ENCODE data around the gene LMTK2. TPM values are rescaled to one million over a fixed set of nuclear protein-coding genes. Genes with fewer than 3 reads are reported as not detected.
A peak's percentile ranks its signal among the peaks of the same experiment; 100 is the strongest.

Gene LMTK2
- polyA plus RNA-seq = 10 to 100 TPM in 1 of 4 donors, 1 to 10 TPM in 3; 3.8 to 18.5 (median 7.6) TPM
- long read RNA-seq, donor 1 = 0 reads
- long read RNA-seq, donor 2 = 0 reads
- long read RNA-seq, donor 3, partial matches to known transcripts = 6 of 6 reads
- long read RNA-seq, donor 3, other reads (novel, unspliced or antisense) = 0 of 6 reads
- long read RNA-seq, donor 4 = 0 reads
- long read RNA-seq, donor 5 = 0 reads
- long read RNA-seq, donor 6 = 0 reads
- long read RNA-seq, donor 7 = 0 reads
- long read RNA-seq, donor 8 = 0 reads
- long read RNA-seq, donor 9 = 0 reads
- long read RNA-seq, donor 10, partial matches to known transcripts = 29 of 29 reads
- long read RNA-seq, donor 10, other reads (novel, unspliced or antisense) = 0 of 29 reads

DNA sequence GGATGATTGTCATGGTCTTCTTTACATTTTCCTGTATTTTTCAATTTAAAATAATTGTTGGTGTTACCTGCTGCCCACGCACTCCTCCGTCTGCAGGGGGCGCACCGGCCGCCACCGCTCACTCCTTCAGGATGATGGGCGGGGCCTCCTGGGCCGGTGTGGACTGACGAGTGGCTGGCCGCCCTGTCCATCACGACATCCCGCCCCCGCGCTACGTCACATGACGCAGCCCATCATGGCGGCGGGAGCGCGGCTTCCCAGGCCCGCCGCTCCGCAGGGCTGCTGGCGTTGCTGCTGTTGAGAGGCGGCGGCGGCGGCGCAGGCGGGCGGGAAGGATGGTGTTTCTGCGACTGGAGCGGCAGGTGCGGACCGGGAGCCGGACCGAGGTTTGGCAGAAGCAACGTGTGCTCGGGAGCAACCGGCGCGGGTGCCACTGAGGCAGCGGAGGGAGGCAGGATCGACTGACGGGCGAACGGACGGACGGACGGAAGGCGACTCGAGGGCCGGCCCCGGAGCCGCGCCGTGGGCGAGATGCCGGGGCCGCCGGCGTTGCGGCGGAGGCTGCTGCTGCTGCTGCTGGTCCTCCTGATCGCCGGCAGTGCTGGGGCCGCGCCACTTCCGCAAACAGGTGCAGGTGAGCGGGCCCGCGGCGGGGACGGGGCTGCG lies at the start of gene LMTK2:
Gene LMTK2 (plus strand): TSS at position 216 of the 666 bp plus-strand sequence. CDS start 316 bp downstream, at position 532.
- peak within 1 kb of the TSS; percentile 89 to 96 (median 95) for H3K27ac ChIP-seq (ENCODE audit: low read depth in 1 of 3, low read length in 2 of 3)
- WGBS, 3 donors = 0 to 1% (median 0%) methylated on average over 58 to 75 of the region's 75 CpGs
- H3K27me3 ChIP-seq (ENCODE audit: control insufficient read depth in 3 of 3, insufficient read depth in 3 of 3, low read length in 3 of 3) = no peaks in the 10 kb centered on the region
- H3K36me3 ChIP-seq (ENCODE audit: control insufficient read depth in 3 of 3, insufficient read depth in 2 of 3, low read depth in 1 of 3, low read length in 3 of 3) = no peaks in the 10 kb centered on the region
- peak within 1 kb of the TSS; percentile 84 to 100 (median 98) for H3K4me3 ChIP-seq (ENCODE audit: low read depth in 1 of 3, low read length in 3 of 3)
- peaks cover 0 to 9% of the 10 kb centered on the region in 2 donors for H3K9me3 ChIP-seq (ENCODE audit: control insufficient read depth in 2 of 2, insufficient read depth in 1 of 2, low read depth in 1 of 2, low read length in 1 of 2)
- DNase-seq (peak; percentile 91 to 97), FAIRE-seq (no peak)
- peaks cover 3 to 33% (median 7%) of the 10 kb centered on the region in 3 donors for H3K4me1 ChIP-seq (ENCODE audit: control insufficient read depth in 3 of 3, insufficient read depth in 2 of 3, low read depth in 1 of 3, low read length in 2 of 3)

DNA sequence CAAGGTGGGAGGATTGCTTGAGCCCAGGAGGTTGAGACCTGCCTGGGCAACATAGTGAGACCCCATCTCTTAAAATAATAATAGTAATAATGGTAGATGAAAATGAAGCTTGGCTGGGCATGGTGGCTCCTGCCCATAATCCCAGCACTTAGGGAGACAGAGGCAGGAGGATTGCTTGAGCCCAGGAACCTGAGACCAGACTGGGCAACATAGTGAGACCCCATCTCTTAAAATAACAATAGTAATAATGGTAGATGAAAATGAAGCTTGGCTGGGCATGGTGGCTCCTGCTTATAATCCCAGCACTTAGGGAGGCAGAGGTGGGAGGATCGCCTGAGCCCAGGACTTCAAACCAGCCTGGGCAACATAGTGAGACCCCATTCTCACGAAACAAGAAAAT lies 49.5 kb upstream of the LMTK2 start:
- FAIRE-seq (no peak), DNase-seq (no peak)
- Histone ChIP-seq H3K9me3 (ENCODE audit: control insufficient read depth in 2 of 2, insufficient read depth in 1 of 2, low read depth in 1 of 2, low read length in 1 of 2) (no peaks in the 10 kb centered on the region), H3K27ac (ENCODE audit: low read depth in 1 of 3, low read length in 2 of 3) (no peak overlapping the region), H3K4me1 (ENCODE audit: control insufficient read depth in 3 of 3, insufficient read depth in 2 of 3, low read depth in 1 of 3, low read length in 2 of 3) (peaks cover 0 to 6% (median 0%) of the 10 kb centered on the region in 3 donors), H3K36me3 (ENCODE audit: control insufficient read depth in 3 of 3, insufficient read depth in 2 of 3, low read depth in 1 of 3, low read length in 3 of 3) (no peaks in the 10 kb centered on the region), H3K27me3 (ENCODE audit: control insufficient read depth in 3 of 3, insufficient read depth in 3 of 3, low read length in 3 of 3) (peaks cover 0 to 5% (median 0%) of the 10 kb centered on the region in 3 donors), H3K4me3 (ENCODE audit: low read depth in 1 of 3, low read length in 3 of 3) (no peak overlapping the region)
- WGBS, 3 donors = 94 to 95% (median 94%) methylated on average over 2 of the region's 2 CpGs

DNA sequence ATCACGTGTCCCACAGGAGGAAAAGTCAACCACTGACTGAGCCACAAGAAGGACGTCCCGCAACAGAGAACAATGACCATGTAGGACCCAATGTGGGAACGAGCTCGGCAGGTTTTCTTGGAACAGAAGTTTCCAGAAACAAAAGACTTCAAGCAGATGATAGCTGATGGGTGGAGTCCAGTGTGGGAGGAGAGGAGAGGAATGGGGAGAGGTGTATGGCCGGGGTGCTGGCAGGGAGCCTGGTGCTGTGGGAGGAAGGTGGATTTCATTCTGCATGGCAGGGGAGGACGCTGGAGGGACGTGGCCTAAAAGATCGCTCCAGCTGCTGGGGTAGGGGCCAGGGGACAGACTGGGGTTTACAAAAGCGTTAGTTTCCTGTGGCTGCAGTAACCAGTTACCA lies 48.5 kb upstream of the LMTK2 start:
- no peak for DNase-seq
- H3K27ac ChIP-seq (ENCODE audit: low read depth in 1 of 3, low read length in 2 of 3) = no peak overlapping the region

DNA sequence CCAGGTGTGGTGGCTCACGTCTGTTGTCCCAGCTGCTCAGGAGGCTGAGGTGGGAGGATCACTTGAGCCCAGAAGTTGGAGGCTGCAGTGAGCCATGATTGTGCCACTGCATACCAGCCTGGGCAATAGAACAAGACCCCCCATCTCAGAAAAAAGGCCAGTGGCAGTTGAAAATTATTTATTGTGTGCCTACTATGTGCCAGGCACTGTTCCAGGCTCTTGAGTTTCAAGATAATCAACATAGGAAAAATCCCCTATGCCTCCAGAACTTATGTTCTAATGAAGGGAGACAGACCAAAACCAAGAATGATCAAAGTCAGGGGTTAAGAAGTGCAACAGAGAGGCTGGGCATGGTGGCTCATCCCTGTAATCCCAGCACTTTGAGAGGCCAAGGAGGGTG lies 42.4 kb upstream of the LMTK2 start:
- FAIRE-seq = no peak
- H3K27ac ChIP-seq (ENCODE audit: low read depth in 1 of 3, low read length in 2 of 3) = no peak overlapping the region
- DNase-seq = no peak
- no peak overlapping the region for H3K4me3 ChIP-seq (ENCODE audit: low read depth in 1 of 3, low read length in 3 of 3)
- no peaks in the 10 kb centered on the region for H3K4me1 ChIP-seq (ENCODE audit: control insufficient read depth in 3 of 3, insufficient read depth in 2 of 3, low read depth in 1 of 3, low read length in 2 of 3)
- no peaks in the 10 kb centered on the region for H3K27me3 ChIP-seq (ENCODE audit: control insufficient read depth in 3 of 3, insufficient read depth in 3 of 3, low read length in 3 of 3)
- WGBS, 3 donors = 48 to 84% (median 70%) methylated on average over 1 of the region's 1 CpG
- no peaks in the 10 kb centered on the region for H3K36me3 ChIP-seq (ENCODE audit: control insufficient read depth in 3 of 3, insufficient read depth in 2 of 3, low read depth in 1 of 3, low read length in 3 of 3)
- peaks cover 0 to 7% of the 10 kb centered on the region in 2 donors for H3K9me3 ChIP-seq (ENCODE audit: control insufficient read depth in 2 of 2, insufficient read depth in 1 of 2, low read depth in 1 of 2, low read length in 1 of 2)

More for the DNA sequence above, 48.5 kb upstream of the LMTK2 start:
- FAIRE-seq = no peak
- Histone ChIP-seq H3K4me1 (ENCODE audit: control insufficient read depth in 3 of 3, insufficient read depth in 2 of 3, low read depth in 1 of 3, low read length in 2 of 3) (peaks cover 0 to 6% (median 0%) of the 10 kb centered on the region in 3 donors), H3K9me3 (ENCODE audit: control insufficient read depth in 2 of 2, insufficient read depth in 1 of 2, low read depth in 1 of 2, low read length in 1 of 2) (peaks cover 0 to 4% of the 10 kb centered on the region in 2 donors), H3K36me3 (ENCODE audit: control insufficient read depth in 3 of 3, insufficient read depth in 2 of 3, low read depth in 1 of 3, low read length in 3 of 3) (no peaks in the 10 kb centered on the region), H3K4me3 (ENCODE audit: low read depth in 1 of 3, low read length in 3 of 3) (no peak overlapping the region), H3K27me3 (ENCODE audit: control insufficient read depth in 3 of 3, insufficient read depth in 3 of 3, low read length in 3 of 3) (peaks cover 0 to 4% (median 0%) of the 10 kb centered on the region in 3 donors)
- WGBS, 3 donors = 60 to 73% (median 65%) methylated on average over 10 of the region's 10 CpGs

DNA sequence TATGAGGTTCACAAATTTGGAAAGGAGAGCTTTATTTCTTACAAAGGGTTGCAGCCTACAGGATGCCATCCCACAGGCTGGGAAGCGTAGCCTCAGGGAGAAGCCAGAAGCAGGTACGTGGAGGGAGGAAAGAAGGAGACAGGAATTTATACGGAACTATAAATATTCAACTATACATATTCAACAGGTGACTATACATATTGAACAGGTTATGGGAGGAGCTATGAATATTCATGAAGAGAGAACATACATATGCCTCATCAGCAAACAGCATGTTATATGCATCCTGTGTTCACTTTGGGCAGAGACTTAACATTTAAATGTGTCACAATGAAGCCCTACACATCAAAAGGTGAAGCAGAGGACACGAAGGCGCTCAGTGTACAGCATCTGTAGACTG lies 40.5 kb upstream of the LMTK2 start:
- Histone ChIP-seq H3K4me1 (ENCODE audit: control insufficient read depth in 3 of 3, insufficient read depth in 2 of 3, low read depth in 1 of 3, low read length in 2 of 3) (no peaks in the 10 kb centered on the region), H3K4me3 (ENCODE audit: low read depth in 1 of 3, low read length in 3 of 3) (no peak overlapping the region), H3K9me3 (ENCODE audit: control insufficient read depth in 2 of 2, insufficient read depth in 1 of 2, low read depth in 1 of 2, low read length in 1 of 2) (peaks cover 0 to 7% of the 10 kb centered on the region in 2 donors), H3K27me3 (ENCODE audit: control insufficient read depth in 3 of 3, insufficient read depth in 3 of 3, low read length in 3 of 3) (no peaks in the 10 kb centered on the region), H3K36me3 (ENCODE audit: control insufficient read depth in 3 of 3, insufficient read depth in 2 of 3, low read depth in 1 of 3, low read length in 3 of 3) (no peaks in the 10 kb centered on the region), H3K27ac (ENCODE audit: low read depth in 1 of 3, low read length in 2 of 3) (no peak overlapping the region)
- FAIRE-seq = no peak
- DNase-seq = no peak
- WGBS, 3 donors = 83 to 94% (median 89%) methylated on average over 5 of the region's 5 CpGs

DNA sequence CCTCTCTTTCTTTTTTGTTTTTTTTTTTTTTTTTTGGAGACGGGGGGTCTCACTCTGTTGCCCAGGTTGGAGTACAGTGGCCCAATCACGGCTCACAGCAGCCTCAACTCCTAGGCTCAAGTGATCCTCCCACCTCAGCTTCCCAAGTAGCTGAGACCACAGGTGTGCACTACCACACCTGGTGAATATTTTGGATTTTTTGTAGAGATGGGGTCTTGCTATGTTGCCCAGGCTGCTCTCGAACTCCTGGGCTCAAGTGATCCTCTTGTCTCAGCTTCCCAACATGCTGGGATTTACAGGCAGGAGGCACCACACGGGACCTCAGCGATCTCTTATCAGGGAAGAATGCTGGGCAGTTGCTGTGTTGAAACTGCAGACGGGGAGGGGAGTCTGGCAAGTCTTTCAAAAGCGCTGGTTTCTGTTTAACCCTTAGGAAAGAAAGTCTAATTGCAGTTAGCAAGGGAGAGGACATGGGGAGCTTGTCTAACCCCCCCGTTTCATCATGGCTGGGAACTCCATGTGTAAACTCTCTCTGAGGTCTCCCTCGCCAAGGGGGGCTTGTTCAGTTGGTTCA lies 39.6 kb upstream of the LMTK2 start:
- no peak overlapping the region for H3K4me3 ChIP-seq (ENCODE audit: low read depth in 1 of 3, low read length in 3 of 3)
- no peaks in the 10 kb centered on the region for H3K4me1 ChIP-seq (ENCODE audit: control insufficient read depth in 3 of 3, insufficient read depth in 2 of 3, low read depth in 1 of 3, low read length in 2 of 3)
- no peaks in the 10 kb centered on the region for H3K27me3 ChIP-seq (ENCODE audit: control insufficient read depth in 3 of 3, insufficient read depth in 3 of 3, low read length in 3 of 3)
- no peaks in the 10 kb centered on the region for H3K36me3 ChIP-seq (ENCODE audit: control insufficient read depth in 3 of 3, insufficient read depth in 2 of 3, low read depth in 1 of 3, low read length in 3 of 3)
- 29 to 62% (median 36%) methylated on average over 8 to 9 of the region's 9 CpGs for WGBS, 3 donors
- H3K9me3 ChIP-seq (ENCODE audit: control insufficient read depth in 2 of 2, insufficient read depth in 1 of 2, low read depth in 1 of 2, low read length in 1 of 2) = peaks cover 0 to 7% of the 10 kb centered on the region in 2 donors
- FAIRE-seq = no peak
- no peak overlapping the region for H3K27ac ChIP-seq (ENCODE audit: low read depth in 1 of 3, low read length in 2 of 3)
- DNase-seq = peak in 1 of 2 donors; percentile 73

DNA sequence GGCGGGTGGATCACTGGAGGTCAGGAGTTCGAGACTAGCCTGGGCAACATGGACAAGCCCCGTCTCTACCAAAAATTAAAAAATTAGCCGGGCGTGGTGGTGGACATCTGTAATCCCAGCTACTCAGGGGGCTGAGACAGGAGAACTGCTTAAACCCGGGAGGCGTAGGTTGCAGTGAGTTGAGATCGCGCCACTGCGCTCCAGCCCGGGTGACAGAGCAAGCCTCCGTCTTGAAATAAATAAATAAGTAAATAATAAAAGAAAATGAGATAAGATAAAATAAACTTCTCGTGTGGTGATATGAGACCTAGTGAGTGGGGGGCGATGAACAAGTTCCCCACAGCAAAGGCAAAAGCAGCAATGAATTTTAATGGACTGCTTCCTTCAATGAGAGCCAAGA lies 33.6 kb upstream of the LMTK2 start:
- H3K9me3 ChIP-seq (ENCODE audit: control insufficient read depth in 2 of 2, insufficient read depth in 1 of 2, low read depth in 1 of 2, low read length in 1 of 2) = peaks cover 0 to 3% of the 10 kb centered on the region in 2 donors
- DNase-seq (no peak), FAIRE-seq (no peak)
- 85 to 89% (median 87%) methylated on average over 14 of the region's 14 CpGs for WGBS, 3 donors
- H3K36me3 ChIP-seq (ENCODE audit: control insufficient read depth in 3 of 3, insufficient read depth in 2 of 3, low read depth in 1 of 3, low read length in 3 of 3) = no peaks in the 10 kb centered on the region
- no peaks in the 10 kb centered on the region for H3K4me1 ChIP-seq (ENCODE audit: control insufficient read depth in 3 of 3, insufficient read depth in 2 of 3, low read depth in 1 of 3, low read length in 2 of 3)
- H3K27me3 ChIP-seq (ENCODE audit: control insufficient read depth in 3 of 3, insufficient read depth in 3 of 3, low read length in 3 of 3) = no peaks in the 10 kb centered on the region
- no peak overlapping the region for H3K4me3 ChIP-seq (ENCODE audit: low read depth in 1 of 3, low read length in 3 of 3)
- H3K27ac ChIP-seq (ENCODE audit: low read depth in 1 of 3, low read length in 2 of 3) = no peak overlapping the region

DNA sequence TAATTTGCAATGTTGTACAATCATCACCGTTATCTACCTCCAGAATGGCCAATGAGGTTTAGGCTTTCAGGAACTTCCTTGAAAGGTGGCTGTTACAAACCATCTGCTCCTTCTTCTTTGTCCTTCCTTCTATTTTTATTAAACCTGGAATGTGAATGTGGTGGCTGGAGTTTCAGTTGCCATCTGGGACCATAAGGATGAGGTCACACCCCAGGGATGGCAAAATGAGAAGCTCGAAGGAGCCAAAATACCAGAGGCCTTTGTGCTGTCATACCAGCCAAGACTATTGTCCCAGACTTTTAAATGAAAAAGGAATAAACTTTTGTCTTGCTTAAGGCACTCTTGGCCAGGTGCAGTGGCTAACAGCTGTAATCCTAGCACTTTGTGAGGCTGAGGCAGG lies 30.9 kb upstream of the LMTK2 start:
- H3K27ac ChIP-seq (ENCODE audit: low read depth in 1 of 3, low read length in 2 of 3) = no peak overlapping the region
- no peak overlapping the region for H3K4me3 ChIP-seq (ENCODE audit: low read depth in 1 of 3, low read length in 3 of 3)
- DNase-seq (no peak), FAIRE-seq (no peak)
- no peaks in the 10 kb centered on the region for H3K27me3 ChIP-seq (ENCODE audit: control insufficient read depth in 3 of 3, insufficient read depth in 3 of 3, low read length in 3 of 3)
- H3K4me1 ChIP-seq (ENCODE audit: control insufficient read depth in 3 of 3, insufficient read depth in 2 of 3, low read depth in 1 of 3, low read length in 2 of 3) = no peaks in the 10 kb centered on the region
- peaks cover 0 to 3% of the 10 kb centered on the region in 2 donors for H3K9me3 ChIP-seq (ENCODE audit: control insufficient read depth in 2 of 2, insufficient read depth in 1 of 2, low read depth in 1 of 2, low read length in 1 of 2)
- WGBS, 3 donors = 87 to 92% (median 92%) methylated on average over 2 of the region's 2 CpGs
- no peaks in the 10 kb centered on the region for H3K36me3 ChIP-seq (ENCODE audit: control insufficient read depth in 3 of 3, insufficient read depth in 2 of 3, low read depth in 1 of 3, low read length in 3 of 3)

Measured in small intestine (tissue), 16 donors.